Transverse colon (tissue), 4 donors: ENCODE measurements around the gene LMOD1. TPM values are rescaled to one million over a fixed set of nuclear protein-coding genes. Genes with fewer than 3 reads are reported as not detected.

Experiments used
- DNase-seq: peaks from one replicate; pipeline ENCODE4 v3.0.0-alpha.2; 2019
- H3K27ac ChIP-seq, 4 donors: fragments of 200-600 bp; sonication (generic); 2 replicates each; pipeline ENCODE4 v1.5.1; 2016 to 2018; ENCODE audit warnings: inconsistent platforms in 4 of 4
- H3K27me3 ChIP-seq: fragments of 200-600 bp; sonication (generic); 2 replicates; pipeline ENCODE4 v1.5.1; 2017; ENCODE audit warnings: inconsistent platforms
- H3K36me3 ChIP-seq, 4 donors: fragments of 200-600 bp; sonication (generic); 2 replicates each; pipeline ENCODE4 v1.5.1; 2017 to 2019; ENCODE audit warnings: inconsistent platforms in 4 of 4
- H3K4me1 ChIP-seq, 4 donors: fragments of 200-600 bp; sonication (generic); 2 replicates each; pipeline ENCODE4 v1.5.1; 2017 to 2020; ENCODE audit warnings: inconsistent platforms in 4 of 4
- H3K4me3 ChIP-seq, 4 donors: fragments of 200-600 bp; sonication (generic); 1 replicate in 1 of 4; 2 replicates in 3 of 4; pipeline versions ENCODE4 v1.5.1 to v1.6.1; 2017 to 2019; ENCODE audit warnings: inconsistent platforms in 4 of 4
- H3K9me3 ChIP-seq, 2 donors: fragments of 200-600 bp; sonication (generic); 2 replicates each; pipeline ENCODE4 v1.5.1; 2017 to 2019; ENCODE audit warnings: inconsistent platforms in 2 of 2
- CTCF ChIP-seq, 5 experiments: fragments of 200-600 bp in 3 of 5; fragments of 450-650 bp in 2 of 5; sonication (generic) in 3 of 5; IDR thresholded peaks; 1 replicate in 2 of 5; 2 replicates in 3 of 5; pipeline ENCODE4 v1.5.1; 2016 to 2017; ENCODE audit warnings: antibody characterized with exemption in 5 of 5, inconsistent platforms in 3 of 5, mild to moderate bottlenecking in 2 of 5, moderate library complexity in 1 of 5
- EP300 ChIP-seq: sonication (generic); formaldehyde crosslinking; IDR thresholded peaks from one replicate; pipeline ENCODE4 v1.6.1; 2017; ENCODE audit warnings: antibody characterized with exemption, low read depth
- POLR2A ChIP-seq: fragments of 450-650 bp; IDR thresholded peaks from one replicate; pipeline ENCODE4 v1.6.1; 2016; ENCODE audit warnings: antibody characterized with exemption, mild to moderate bottlenecking, moderate library complexity
- POLR2AphosphoS5 ChIP-seq, 3 donors: sonication (generic); formaldehyde crosslinking; IDR thresholded peaks; one replicate each; pipeline ENCODE4 v1.6.1; 2016; ENCODE audit warnings: antibody characterized with exemption in 3 of 3
- WGBS, 2 donors: methylation state at CpG; one replicate each; pipeline ENCODE4 v1.1.5; 2018; ENCODE audit warnings: low coverage in 1 of 2; 5-methylcytosine and 5-hydroxymethylcytosine counted together
- in situ Hi-C, 4 donors: fragments of 200-750 bp; cut with MboI; loops; one replicate each; pipeline versions ENCODE4 v1.15.0 to v1.15.1; 2017; ENCODE audit warnings: low sequenced_read_pairs in 3 of 4, low pct_ligation_motif_present in 1 of 4, low pct_unique_long_range_greater_than_20kb in 1 of 4
- intact Hi-C: fragments of 100-400 bp; cut with DNase I; formaldehyde crosslinking; loops from one replicate; pipeline ENCODE4 v1.15.1; 2023; ENCODE audit warnings: low total_unique reads
- total RNA-seq, 4 donors: library from RNA; depleted of rRNA; stranded (reverse); fragments of >200 nt; gene quantifications; one replicate each; pipeline ENCODE4 v1.1.0, GENCODE V29; 2016

The LMOD1 gene
- total RNA-seq, 4 donors from 2014 or later = 73.2 to 166 (median 115) TPM

- no peaks in the 10 kb centered on the region for H3K27me3 ChIP-seq
- DNase-seq = no peak
- H3K4me3 ChIP-seq = no peak overlapping the region
- peak overlapping the region; percentile 83 to 93 (median 89) for H3K27ac ChIP-seq
- WGBS, 2 donors = 60 to 83% methylated on average over 3 of the region's 3 CpGs
- no peaks in the 10 kb centered on the region for H3K36me3 ChIP-seq
- no peak for TF ChIP-seq EP300
- no peak for TF ChIP-seq POLR2AphosphoS5 (IDR thresholded peaks at IDR 0.05)
- no peak for TF ChIP-seq POLR2A
- TF ChIP-seq CTCF (IDR thresholded peaks at IDR 0.05) = no peak
- H3K4me1 ChIP-seq = peaks cover 13 to 54% (median 41%) of the 10 kb centered on the region in 4 donors
- intact Hi-C loops = no loop called here
- no peaks in the 10 kb centered on the region for H3K9me3 ChIP-seq
- in situ Hi-C loops = no loop called here
Observed at GRCh38 chr1:201906336-201906735, 40.0 kb downstream of the LMOD1 start.

GRCh38 chr1:201905234-201905890, 41.0 kb downstream of the LMOD1 start:
- no peaks in the 10 kb centered on the region for H3K9me3 ChIP-seq
- in situ Hi-C loops (no loop called here), intact Hi-C loops (no loop called here)
- H3K4me3 ChIP-seq = no peak overlapping the region
- no peak for DNase-seq
- 63% methylated on average over 6 of the region's 6 CpGs; no CpG with 5 or more reads in 1 of the 2 donors for WGBS, 2 donors
- no peak for TF ChIP-seq CTCF (IDR thresholded peaks at IDR 0.05)
- H3K27me3 ChIP-seq = no peaks in the 10 kb centered on the region
- no peaks in the 10 kb centered on the region for H3K36me3 ChIP-seq
- peak overlapping the region; percentile 83 to 93 (median 89) for H3K27ac ChIP-seq
- H3K4me1 ChIP-seq = peaks cover 13 to 62% (median 42%) of the 10 kb centered on the region in 4 donors

GRCh38 chr1:201904579-201904978, 41.8 kb downstream of the LMOD1 start:
- H3K27me3 ChIP-seq = no peaks in the 10 kb centered on the region
- 48 to 53% methylated on average over 3 to 6 of the region's 6 CpGs for WGBS, 2 donors
- TF ChIP-seq CTCF (IDR thresholded peaks at IDR 0.05) = no peak
- TF ChIP-seq POLR2AphosphoS5 (IDR thresholded peaks at IDR 0.05) = peak in 2 of 3 donors; percentile 57 to 59
- TF ChIP-seq POLR2A = peak; percentile 22
- no peak overlapping the region for H3K4me3 ChIP-seq
- intact Hi-C loops = no loop called here
- in situ Hi-C loops = no loop called here
- H3K9me3 ChIP-seq = no peaks in the 10 kb centered on the region
- H3K4me1 ChIP-seq = peaks cover 13 to 66% (median 40%) of the 10 kb centered on the region in 4 donors
- H3K27ac ChIP-seq = peak overlapping the region; percentile 83 to 93 (median 89)
- H3K36me3 ChIP-seq = no peaks in the 10 kb centered on the region
- DNase-seq = peak; percentile 41

- H3K4me1 ChIP-seq = peaks cover 13 to 65% (median 34%) of the 10 kb centered on the region in 4 donors
- intact Hi-C loops (no loop called here), in situ Hi-C loops (no loop called here)
- H3K36me3 ChIP-seq = no peaks in the 10 kb centered on the region
- no peaks in the 10 kb centered on the region for H3K9me3 ChIP-seq
- peak overlapping the region; percentile 83 to 93 (median 89) for H3K27ac ChIP-seq
- no peak for TF ChIP-seq EP300
- TF ChIP-seq CTCF (IDR thresholded peaks at IDR 0.05) = no peak
- TF ChIP-seq POLR2A = no peak
- TF ChIP-seq POLR2AphosphoS5 (IDR thresholded peaks at IDR 0.05) = peak in 2 of 3 donors; percentile 24 to 39
- H3K27me3 ChIP-seq = no peaks in the 10 kb centered on the region
- WGBS, 2 donors = 70 to 78% methylated on average over 4 to 5 of the region's 5 CpGs
- H3K4me3 ChIP-seq = no peak overlapping the region
- DNase-seq = peak; percentile 26
Observed at GRCh38 chr1:201903135-201903534, 43.2 kb downstream of the LMOD1 start.
